HepG2 (cell line): ENCODE measurements around the gene CNOT8. TPM values are rescaled to one million over a fixed set of nuclear protein-coding genes. Genes with fewer than 3 reads are reported as not detected.

Experiments used
- ATAC-seq: fragments of 200-7000 bp; cut with Tn5 transposase; 3 replicates; pipeline ENCODE4 v1.9.1; 2020; ENCODE audit warnings: mild to moderate bottlenecking, moderate library complexity
- BruUV-seq: library from RNA; stranded (reverse); fragments of 400-500 nt; replicated peaks from 2 replicates; lab custom pipeline; 2021; lab: Mats Ljungman, UMichigan
- CTCF ChIA-PET: fragments of 300-600 bp; formaldehyde crosslinking; extraction: SDS; loops from one replicate; lab custom pipeline; 2021; ENCODE audit warnings: low total read pairs, inconsistent platforms, low intra/inter-chr PET ratio; lab: Yijun Ruan, JAX
- POLR2A ChIA-PET: fragments of 350-600 bp; sonication (Branson Sonifier 250); formaldehyde crosslinking; loops from one replicate; lab custom pipeline; 2020; ENCODE audit warnings: antibody characterized with exemption, inconsistent platforms; lab: Yijun Ruan, JAX
- DNase-seq: peaks from one replicate; pipeline ENCODE4 v3.0.0-alpha.2; 2015; ENCODE audit warnings: low spot score
- FAIRE-seq: peaks from 3 replicates; lab custom pipeline; 2011; peaks lifted over from hg19 to GRCh38; lab: Jason Lieb, UNC
- H2AFZ ChIP-seq: one replicate; pipeline ENCODE4 v1.6.1; 2011; ENCODE audit warnings: low read length, inconsistent platforms
- H3K27ac ChIP-seq: fragments of 300-600 bp; 3 replicates; pipeline ENCODE4 v1.8.0; 2011; ENCODE audit warnings: mixed run types, mild to moderate bottlenecking, mixed read lengths, low read length, inconsistent platforms; ENCODE audit not compliant: insufficient read depth; ENCODE audit errors: extremely low read length
- H3K27me3 ChIP-seq, 2 experiments: fragments of 200-600 bp in 1 of 2; 2 replicates in 1 of 2; 3 replicates in 1 of 2; pipeline versions ENCODE4 v1.6.0 to v1.8.0; 2011; ENCODE audit warnings: low read length in 2 of 2, mild to moderate bottlenecking in 2 of 2, moderate library complexity in 2 of 2, inconsistent platforms in 1 of 2; ENCODE audit not compliant: insufficient read depth in 2 of 2, control insufficient read depth in 1 of 2
- H3K36me3 ChIP-seq, 2 experiments: fragments of 200-600 bp in 1 of 2; replicated peaks in 1 of 2; 2 replicates in 1 of 2; 3 replicates in 1 of 2; pipeline versions ENCODE4 v1.5.1 to v1.8.0; 2011; ENCODE audit warnings: low read length in 2 of 2, inconsistent platforms in 1 of 2; ENCODE audit not compliant: insufficient read depth in 2 of 2, control insufficient read depth in 1 of 2
- H3K4me1 ChIP-seq: 2 replicates; pipeline ENCODE4 v1.5.1; 2012; ENCODE audit warnings: low read length, inconsistent platforms; ENCODE audit not compliant: insufficient read depth
- H3K4me2 ChIP-seq: 2 replicates; pipeline ENCODE4 v1.6.0; 2011; ENCODE audit warnings: low read depth, low read length, inconsistent platforms
- H3K4me3 ChIP-seq, 3 experiments: fragments of 200-600 bp in 1 of 3; sonication (generic), shearing (Covaris generic) in 1 of 3; replicated peaks in 1 of 3; 2 replicates each; pipeline ENCODE4 v1.5.1; 2011 to 2016; ENCODE audit warnings: low read length in 3 of 3, inconsistent platforms in 2 of 3, low read depth in 2 of 3, mild to moderate bottlenecking in 2 of 3, control low read depth in 1 of 3, mixed read lengths in 1 of 3; ENCODE audit not compliant: insufficient read depth in 1 of 3
- H3K79me2 ChIP-seq: one replicate; pipeline ENCODE4 v1.6.1; 2011; ENCODE audit warnings: low read length, inconsistent platforms; ENCODE audit not compliant: insufficient read depth
- H3K9ac ChIP-seq: 2 replicates; pipeline ENCODE4 v1.6.0; 2011; ENCODE audit warnings: mild to moderate bottlenecking, low read depth, low read length, inconsistent platforms; ENCODE audit not compliant: insufficient read depth
- H3K9me3 ChIP-seq: 2 replicates; pipeline ENCODE4 v1.5.1; 2012; ENCODE audit warnings: mild to moderate bottlenecking, low read length
- H4K20me1 ChIP-seq: 2 replicates; pipeline ENCODE4 v1.6.0; 2011; ENCODE audit warnings: inconsistent platforms, mild to moderate bottlenecking, low read length, moderate library complexity; ENCODE audit not compliant: insufficient read depth
- AHR ChIP-seq: IDR thresholded peaks from 2 replicates; pipeline ENCODE4 v1.6.1; 2018; ENCODE audit warnings: missing genetic modification reagents, missing compliant biosample characterization
- ZBTB7A ChIP-seq: sonication (generic); formaldehyde crosslinking; IDR thresholded peaks from 2 replicates; pipeline ENCODE4 v1.8.0; 2022; ENCODE audit warnings: mild to moderate bottlenecking, missing genetic modification reagents
- ZIK1 ChIP-seq: sonication (generic); formaldehyde crosslinking; IDR thresholded peaks from 2 replicates; pipeline ENCODE4 v1.5.0; 2020; ENCODE audit warnings: mild to moderate bottlenecking, low read depth, missing genetic modification reagents, borderline replicate concordance
- ZMAT3 ChIP-seq: sonication (generic); formaldehyde crosslinking; conservative IDR thresholded peaks from 2 replicates; pipeline ENCODE4 v1.7.0; 2021; ENCODE audit warnings: missing genetic modification reagents
- ZNF672 ChIP-seq: sonication (generic); formaldehyde crosslinking; IDR thresholded peaks from 2 replicates; pipeline ENCODE4 v1.8.1; 2022; ENCODE audit warnings: missing genetic modification reagents
- ZNF703 ChIP-seq: sonication (generic); formaldehyde crosslinking; IDR thresholded peaks from 2 replicates; pipeline ENCODE4 v1.5.1; 2020; ENCODE audit warnings: missing genetic modification reagents, mild to moderate bottlenecking, moderate library complexity, borderline replicate concordance
- ZNF737 ChIP-seq: sonication (generic); formaldehyde crosslinking; IDR thresholded peaks from 2 replicates; pipeline ENCODE4 v1.5.0; 2020; ENCODE audit warnings: missing genetic modification reagents, mild to moderate bottlenecking, borderline replicate concordance
- WGBS: methylation state at CpG from one replicate; pipeline ENCODE4 v1.1.6; 2017; ENCODE audit warnings: low lambda C conversion rate; 5-methylcytosine and 5-hydroxymethylcytosine counted together
- in situ Hi-C: cut with HindIII; loops from 2 replicates; pipeline ENCODE4 v1.10.0; 2017; ENCODE audit warnings: low pct_unique_long_range_greater_than_20kb; ENCODE audit not compliant: extremely low pct_ligation_motif_present
- intact Hi-C: fragments of 100-400 bp; cut with micrococcal nuclease; formaldehyde crosslinking; loops from one replicate; pipeline ENCODE4 v1.10.0; 2022; ENCODE audit not compliant: unreplicated experiment
- polyA plus RNA-seq, 8 experiments: library from polyadenylated mRNA; depleted of rRNA in 3 of 8; stranded (reverse) in 7 of 8; unstranded in 1 of 8; fragments of >200 nt; fragmentation: Illumina TruSeq in 4 of 8; extraction: Trizol in 4 of 8; gene quantifications; 2 replicates each; pipeline versions ENCODE4 v1.2.1 to v1.2.3, GENCODE V29; 2011 to 2016; ENCODE audit warnings: low read depth in 4 of 8, missing spikeins in 1 of 8, mixed read lengths in 1 of 8; ENCODE audit not compliant: insufficient read depth in 1 of 8
- total RNA-seq, 5 experiments: library from RNA; depleted of rRNA; stranded (reverse); fragments of >200 nt; fragmentation: Illumina TruSeq; extraction: Trizol; gene quantifications; 2 replicates each; pipeline ENCODE4 v1.2.3, GENCODE V29; 2016; ENCODE audit warnings: low read depth in 1 of 5
- TF ChIP-seq, protein P1 (sequence below): sonication (generic); formaldehyde crosslinking; IDR thresholded peaks from 2 replicates; pipeline ENCODE4; 2020; ENCODE audit warnings: missing genetic modification reagents, mild to moderate bottlenecking, borderline replicate concordance

Gene CNOT8
- total and polyA plus RNA-seq, 2 of the 13 experiments (the other 11 are each of a cell fraction or from before 2014, with no cell fraction given), result 37.1 to 74.9 TPM

DNA sequence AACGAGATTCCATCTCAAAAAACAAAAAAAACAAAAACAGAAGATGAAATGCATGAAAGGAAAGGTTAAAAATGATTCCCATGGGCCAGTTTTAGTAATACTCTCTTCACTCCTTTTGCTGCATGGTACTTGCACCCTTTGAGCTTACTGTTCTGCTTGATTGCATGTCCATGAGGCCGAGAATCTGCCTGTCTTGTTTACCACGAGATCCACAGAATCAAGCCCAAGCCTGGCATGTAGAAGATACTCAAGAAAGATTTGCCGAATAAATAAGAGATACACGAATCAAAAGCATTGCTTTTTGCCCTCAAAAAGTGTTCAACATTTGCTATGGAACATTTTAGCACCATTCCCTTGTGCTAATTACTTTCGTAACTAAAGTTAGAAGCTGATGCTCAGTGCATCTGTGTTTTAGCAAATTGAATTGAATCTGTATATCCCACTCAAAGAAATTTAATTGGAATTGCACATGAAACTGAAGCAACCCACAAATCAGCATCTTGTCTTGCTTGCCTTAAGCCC lies 9.1 kb upstream of the CNOT8 start:
- CTCF ChIA-PET, result no interaction called here
- POLR2A ChIA-PET, result interaction anchor here (1.7 to 2.2 kb wide), 3 partner anchors 9 to 20 kb away, joined by 5 to 12 read pairs (median 11); partner anchors contain the start of gene CNOT8
- intact Hi-C loops (no loop called here), in situ Hi-C loops (no loop called here)
- H3K9ac ChIP-seq, result peak overlapping the region; percentile 72; the same call in 1 of the 2 replicates
- H3K27me3 ChIP-seq, result no peaks in the 10 kb centered on the region
- DNase-seq (no peak), FAIRE-seq (no peak), ATAC-seq (no peak)
- H3K4me3 ChIP-seq, result peak overlapping the region; percentile 72 to 78 (median 76); a peak in 5 of 6 replicates
- no peak overlapping the region for H2AFZ ChIP-seq
- TF ChIP-seq ZNF703 (CRISPR knock-in tag) (no peak), ZBTB7A (CRISPR knock-in tag) (no peak), ZNF737 (CRISPR knock-in tag) (no peak), ZMAT3 (0 out of 2 replicates have a peak, but pooled peaks have one; percentile 4), AHR (CRISPR knock-in tag) (no peak), ZIK1 (CRISPR knock-in tag) (no peak), ZNF672 (no peak)
- TF ChIP-seq, protein P1, sequence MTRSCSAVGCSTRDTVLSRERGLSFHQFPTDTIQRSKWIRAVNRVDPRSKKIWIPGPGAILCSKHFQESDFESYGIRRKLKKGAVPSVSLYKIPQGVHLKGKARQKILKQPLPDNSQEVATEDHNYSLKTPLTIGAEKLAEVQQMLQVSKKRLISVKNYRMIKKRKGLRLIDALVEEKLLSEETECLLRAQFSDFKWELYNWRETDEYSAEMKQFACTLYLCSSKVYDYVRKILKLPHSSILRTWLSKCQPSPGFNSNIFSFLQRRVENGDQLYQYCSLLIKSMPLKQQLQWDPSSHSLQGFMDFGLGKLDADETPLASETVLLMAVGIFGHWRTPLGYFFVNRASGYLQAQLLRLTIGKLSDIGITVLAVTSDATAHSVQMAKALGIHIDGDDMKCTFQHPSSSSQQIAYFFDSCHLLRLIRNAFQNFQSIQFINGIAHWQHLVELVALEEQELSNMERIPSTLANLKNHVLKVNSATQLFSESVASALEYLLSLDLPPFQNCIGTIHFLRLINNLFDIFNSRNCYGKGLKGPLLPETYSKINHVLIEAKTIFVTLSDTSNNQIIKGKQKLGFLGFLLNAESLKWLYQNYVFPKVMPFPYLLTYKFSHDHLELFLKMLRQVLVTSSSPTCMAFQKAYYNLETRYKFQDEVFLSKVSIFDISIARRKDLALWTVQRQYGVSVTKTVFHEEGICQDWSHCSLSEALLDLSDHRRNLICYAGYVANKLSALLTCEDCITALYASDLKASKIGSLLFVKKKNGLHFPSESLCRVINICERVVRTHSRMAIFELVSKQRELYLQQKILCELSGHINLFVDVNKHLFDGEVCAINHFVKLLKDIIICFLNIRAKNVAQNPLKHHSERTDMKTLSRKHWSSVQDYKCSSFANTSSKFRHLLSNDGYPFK (CRISPR knock-in tag), result no peak
- H3K27ac ChIP-seq, result peak overlapping the region; percentile 68
- H4K20me1 ChIP-seq, result no peaks in the 10 kb centered on the region
- peaks cover 7% of the 10 kb centered on the region for H3K79me2 ChIP-seq
- WGBS, result 48% methylated on average over 6 of the region's 6 CpGs
- peak overlapping the region; percentile 78 for H3K4me2 ChIP-seq
- H3K4me1 ChIP-seq, result peaks cover 69% of the 10 kb centered on the region
- no TSS peak for BruUV-seq
- H3K9me3 ChIP-seq, result no peaks in the 10 kb centered on the region
- no peaks in the 10 kb centered on the region for H3K36me3 ChIP-seq
